ENCODE data around the gene SNX9.

The SNX9 gene

GRCh38 chr6:157804448-157805327 lies 18.4 kb upstream of the SNX9 start:
- DNase-seq (ENCODE audit: low read depth in 2 of 2): no peak

- DNase-seq (ENCODE audit: low read depth in 2 of 2): no peak
Measured at GRCh38 chr6:157806131-157806855, 16.8 kb upstream of the SNX9 start.

- no peak for DNase-seq (ENCODE audit: low read depth in 2 of 2)
Measured at GRCh38 chr6:157806856-157807215, 16.2 kb upstream of the SNX9 start.

GRCh38 chr6:157808405-157808950 lies 14.6 kb upstream of the SNX9 start:
- DNase-seq (ENCODE audit: low read depth in 2 of 2): no peak

GRCh38 chr6:157809613-157810012 lies 13.4 kb upstream of the SNX9 start:
- DNase-seq (ENCODE audit: low read depth in 2 of 2): no peak

- DNase-seq (ENCODE audit: low read depth in 2 of 2): no peak
Measured at GRCh38 chr6:157811137-157811475, 11.9 kb upstream of the SNX9 start.

- no peak for DNase-seq (ENCODE audit: low read depth in 2 of 2)
Measured at GRCh38 chr6:157811476-157812173, 11.4 kb upstream of the SNX9 start.

GRCh38 chr6:157812425-157813171 lies 10.4 kb upstream of the SNX9 start:
- no peak for DNase-seq (ENCODE audit: low read depth in 2 of 2)

- no peak for DNase-seq (ENCODE audit: low read depth in 2 of 2)
Measured at GRCh38 chr6:157813191-157813590, 9.9 kb upstream of the SNX9 start.

- DNase-seq (ENCODE audit: low read depth in 2 of 2): no peak
Measured at GRCh38 chr6:157813750-157814455, 9.1 kb upstream of the SNX9 start.

- no peak for DNase-seq (ENCODE audit: low read depth in 2 of 2)
Measured at GRCh38 chr6:157814883-157815282, 8.2 kb upstream of the SNX9 start.

- no peak for DNase-seq (ENCODE audit: low read depth in 2 of 2)
Measured at GRCh38 chr6:157821342-157822033, 1.6 kb upstream of the SNX9 start.

- peak; percentile 28 to 32 for DNase-seq (ENCODE audit: low read depth in 2 of 2)
Measured at GRCh38 chr6:157822245-157823000, 623 bp upstream of the SNX9 start.

GRCh38 chr6:157823528-157824370 lies 703 bp downstream of the SNX9 start:
- peak; percentile 54 to 66 for DNase-seq (ENCODE audit: low read depth in 2 of 2)

GRCh38 chr6:157825243-157825904 lies 2.3 kb downstream of the SNX9 start:
- no peak for DNase-seq (ENCODE audit: low read depth in 2 of 2)

GRCh38 chr6:157830354-157831017 lies 7.4 kb downstream of the SNX9 start:
- DNase-seq (ENCODE audit: low read depth in 2 of 2): no peak

- DNase-seq (ENCODE audit: low read depth in 2 of 2): no peak
Measured at GRCh38 chr6:157831018-157831369, 7.9 kb downstream of the SNX9 start.
